Uterus (tissue), 2 donors: ENCODE measurements around the gene FBLN1.

Source experiments
- POLR2A ChIP-seq, 2 donors: fragments of 450-650 bp; IDR thresholded peaks; one replicate each; pipeline ENCODE4 v1.6.1; 2016; ENCODE audit warnings: antibody characterized with exemption in 2 of 2, mild to moderate bottlenecking in 1 of 2, moderate library complexity in 1 of 2
- TF ChIP-seq, protein P1 (sequence below), 4 experiments: fragments of 200-600 bp in 2 of 4; fragments of 450-650 bp in 2 of 4; sonication (generic) in 2 of 4; IDR thresholded peaks; one replicate each; pipeline ENCODE4 v1.5.1; 2016 to 2019; ENCODE audit warnings: antibody characterized with exemption in 4 of 4, mild to moderate bottlenecking in 2 of 4, moderate library complexity in 1 of 4

DNA sequence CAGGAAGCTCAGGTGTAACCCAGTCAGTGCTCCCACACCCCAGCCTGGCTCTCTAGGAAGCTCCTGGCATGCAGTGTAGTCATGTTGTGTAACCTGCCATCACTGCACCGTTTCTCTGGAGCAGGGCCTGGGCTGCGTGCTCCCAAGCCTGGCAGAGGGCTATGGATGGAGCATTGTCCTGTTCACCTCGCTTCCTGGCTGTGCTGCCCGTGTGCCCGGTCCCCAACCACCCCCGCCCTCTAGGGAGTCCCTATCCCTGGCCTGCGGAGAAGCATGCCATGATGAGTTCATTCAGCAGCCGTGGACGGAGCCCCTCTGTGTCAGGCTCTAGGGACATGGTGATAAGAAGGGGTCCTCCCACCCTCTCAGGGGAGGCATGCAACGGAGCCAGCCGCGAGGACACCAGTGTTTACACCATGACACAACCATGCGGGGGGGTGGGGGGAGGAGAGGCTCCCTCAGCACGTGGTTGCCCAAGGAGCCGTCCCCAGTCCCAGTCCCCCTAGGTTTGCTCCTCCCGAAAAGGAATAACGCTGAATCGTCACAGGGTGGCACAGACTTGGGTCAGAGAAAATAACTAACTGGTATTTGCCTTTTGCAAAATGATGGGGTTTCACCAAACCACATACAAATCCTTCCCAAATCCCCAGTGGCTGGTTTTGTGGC, 73.1 kb downstream of the FBLN1 start:
- TF ChIP-seq, protein P1, sequence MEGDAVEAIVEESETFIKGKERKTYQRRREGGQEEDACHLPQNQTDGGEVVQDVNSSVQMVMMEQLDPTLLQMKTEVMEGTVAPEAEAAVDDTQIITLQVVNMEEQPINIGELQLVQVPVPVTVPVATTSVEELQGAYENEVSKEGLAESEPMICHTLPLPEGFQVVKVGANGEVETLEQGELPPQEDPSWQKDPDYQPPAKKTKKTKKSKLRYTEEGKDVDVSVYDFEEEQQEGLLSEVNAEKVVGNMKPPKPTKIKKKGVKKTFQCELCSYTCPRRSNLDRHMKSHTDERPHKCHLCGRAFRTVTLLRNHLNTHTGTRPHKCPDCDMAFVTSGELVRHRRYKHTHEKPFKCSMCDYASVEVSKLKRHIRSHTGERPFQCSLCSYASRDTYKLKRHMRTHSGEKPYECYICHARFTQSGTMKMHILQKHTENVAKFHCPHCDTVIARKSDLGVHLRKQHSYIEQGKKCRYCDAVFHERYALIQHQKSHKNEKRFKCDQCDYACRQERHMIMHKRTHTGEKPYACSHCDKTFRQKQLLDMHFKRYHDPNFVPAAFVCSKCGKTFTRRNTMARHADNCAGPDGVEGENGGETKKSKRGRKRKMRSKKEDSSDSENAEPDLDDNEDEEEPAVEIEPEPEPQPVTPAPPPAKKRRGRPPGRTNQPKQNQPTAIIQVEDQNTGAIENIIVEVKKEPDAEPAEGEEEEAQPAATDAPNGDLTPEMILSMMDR (IDR thresholded peaks at IDR 0.05): no peak
- TF ChIP-seq POLR2A (IDR thresholded peaks at IDR 0.05): no peak
